Activated naive CD8-positive, alpha-beta T cell (primary cell): Measurements from ENCODE around the gene CD19.
"Not testable (repeated sequence)": the region's sequence is repeated elsewhere in the genome, so short reads cannot be mapped to it uniquely, and the experiment has no call there.

Experiments used
- H3K27ac Mint-ChIP-seq: one replicate; pipeline ENCODE4 v1.8.0; 2021; ENCODE audit warnings: mixed read lengths
- H3K27me3 Mint-ChIP-seq: one replicate; pipeline ENCODE4 v1.8.0; 2021; ENCODE audit warnings: mixed read lengths
- H3K36me3 Mint-ChIP-seq: one replicate; pipeline ENCODE4 v1.8.0; 2021; ENCODE audit warnings: mixed read lengths
- H3K4me1 Mint-ChIP-seq: one replicate; pipeline ENCODE4 v1.8.0; 2021; ENCODE audit warnings: low read depth, mixed read lengths
- H3K4me3 Mint-ChIP-seq: one replicate; pipeline ENCODE4 v1.8.0; 2021; ENCODE audit warnings: mild to moderate bottlenecking, mixed read lengths
- H3K9me3 Mint-ChIP-seq: one replicate; pipeline ENCODE4 v1.8.0; 2021; ENCODE audit warnings: low read depth, mixed read lengths

Gene CD19

GRCh38 chr16:28975158-28975599 lies 43.4 kb downstream of the CD19 start:
- peak overlapping the region; percentile 94 for H3K4me3 Mint-ChIP-seq
- H3K27ac Mint-ChIP-seq, result peak overlapping the region; percentile 88
- H3K36me3 Mint-ChIP-seq, result peaks cover 5% of the 10 kb centered on the region
- peaks cover 31% of the 10 kb centered on the region for H3K4me1 Mint-ChIP-seq
- no peaks in the 10 kb centered on the region for H3K27me3 Mint-ChIP-seq
- no peaks in the 10 kb centered on the region for H3K9me3 Mint-ChIP-seq

- H3K4me1 Mint-ChIP-seq, result peaks cover 31% of the 10 kb centered on the region
- H3K9me3 Mint-ChIP-seq, result no peaks in the 10 kb centered on the region
- H3K27ac Mint-ChIP-seq, result no peak overlapping the region
- H3K36me3 Mint-ChIP-seq, result peaks cover 11% of the 10 kb centered on the region
- H3K27me3 Mint-ChIP-seq, result no peaks in the 10 kb centered on the region
- H3K4me3 Mint-ChIP-seq, result peak overlapping the region; percentile 17
Measured at GRCh38 chr16:28977703-28978662, 46.2 kb downstream of the CD19 start.

DNA sequence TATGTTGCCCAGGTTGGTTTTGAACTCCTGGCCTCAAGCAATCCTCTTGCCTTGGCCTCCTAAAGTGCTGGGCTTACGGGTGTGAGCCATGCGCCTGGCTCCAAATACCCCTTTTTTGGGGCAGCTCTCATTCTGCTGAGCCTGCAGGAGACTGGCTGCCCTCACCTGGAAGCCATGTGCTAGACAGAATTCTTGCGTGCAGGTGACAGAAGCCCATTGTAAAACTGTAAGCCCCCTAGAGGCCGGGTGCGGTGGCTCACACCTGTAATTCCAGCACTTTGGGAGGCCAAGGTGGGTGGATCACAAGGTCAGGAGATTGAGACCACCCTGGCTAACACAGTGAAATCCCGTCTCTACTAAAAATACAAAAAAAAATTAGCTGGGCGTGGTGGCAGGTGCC lies 48.6 kb downstream of the CD19 start:
- not testable (repeated sequence) for H3K27ac Mint-ChIP-seq, H3K27me3 Mint-ChIP-seq, H3K4me3 Mint-ChIP-seq, H3K9me3 Mint-ChIP-seq
- Mint-ChIP-seq H3K36me3 (peaks cover 19% of the 10 kb centered on the region), H3K4me1 (peaks cover 42% of the 10 kb centered on the region)

DNA sequence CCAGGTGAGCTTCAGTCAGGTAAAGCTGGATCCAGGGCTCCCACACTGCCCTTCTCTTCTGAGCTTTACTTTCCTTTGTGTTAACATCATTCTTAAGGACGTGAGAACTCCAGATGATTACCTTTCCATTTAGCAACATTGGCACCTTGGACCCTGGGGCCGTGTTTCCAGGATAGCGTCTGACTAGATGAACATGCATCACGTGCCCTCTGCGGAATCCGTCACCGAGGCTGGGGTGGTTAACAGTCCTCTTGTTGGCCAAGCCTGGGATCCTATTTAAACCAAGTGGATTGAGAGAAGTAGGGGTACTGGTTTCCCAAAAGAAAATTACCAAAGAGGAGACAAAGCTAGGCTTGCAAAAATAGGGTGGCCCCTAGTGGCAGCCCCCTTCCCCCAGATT lies 49.2 kb downstream of the CD19 start:
- Mint-ChIP-seq H3K36me3 (peaks cover 19% of the 10 kb centered on the region), H3K27ac (no peak overlapping the region), H3K27me3 (no peaks in the 10 kb centered on the region), H3K4me3 (no peak overlapping the region), H3K9me3 (no peaks in the 10 kb centered on the region), H3K4me1 (peaks cover 36% of the 10 kb centered on the region)

- Mint-ChIP-seq H3K27ac (no peak overlapping the region), H3K4me3 (no peak overlapping the region), H3K9me3 (no peaks in the 10 kb centered on the region), H3K36me3 (peaks cover 19% of the 10 kb centered on the region), H3K4me1 (peaks cover 31% of the 10 kb centered on the region), H3K27me3 (no peaks in the 10 kb centered on the region)
Measured at GRCh38 chr16:28981517-28981916, 49.7 kb downstream of the CD19 start.

DNA sequence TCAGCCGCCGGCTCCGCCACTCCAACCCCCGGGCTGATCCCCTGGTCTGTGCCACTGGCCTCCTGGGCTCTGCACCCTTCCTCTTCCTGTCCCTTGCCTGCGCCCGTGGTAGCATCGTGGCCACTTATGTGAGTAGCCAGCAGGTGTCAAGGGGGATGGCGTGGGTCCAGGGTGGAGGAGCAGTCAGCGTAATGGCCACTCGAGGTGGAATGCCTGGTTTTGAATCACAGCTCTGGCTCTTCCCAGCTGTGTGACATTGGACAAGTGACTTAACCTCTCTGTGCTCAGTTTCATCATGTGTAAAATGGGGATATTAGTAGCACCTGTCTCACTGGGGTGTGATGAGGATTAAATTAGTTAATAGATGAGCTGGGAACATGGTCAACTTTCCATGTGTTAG lies 50.6 kb downstream of the CD19 start:
- H3K27ac Mint-ChIP-seq, result no peak overlapping the region
- peaks cover 22% of the 10 kb centered on the region for H3K36me3 Mint-ChIP-seq
- H3K9me3 Mint-ChIP-seq, result no peaks in the 10 kb centered on the region
- H3K27me3 Mint-ChIP-seq, result no peaks in the 10 kb centered on the region
- H3K4me1 Mint-ChIP-seq, result peaks cover 29% of the 10 kb centered on the region
- H3K4me3 Mint-ChIP-seq, result peak overlapping the region; percentile 7

DNA sequence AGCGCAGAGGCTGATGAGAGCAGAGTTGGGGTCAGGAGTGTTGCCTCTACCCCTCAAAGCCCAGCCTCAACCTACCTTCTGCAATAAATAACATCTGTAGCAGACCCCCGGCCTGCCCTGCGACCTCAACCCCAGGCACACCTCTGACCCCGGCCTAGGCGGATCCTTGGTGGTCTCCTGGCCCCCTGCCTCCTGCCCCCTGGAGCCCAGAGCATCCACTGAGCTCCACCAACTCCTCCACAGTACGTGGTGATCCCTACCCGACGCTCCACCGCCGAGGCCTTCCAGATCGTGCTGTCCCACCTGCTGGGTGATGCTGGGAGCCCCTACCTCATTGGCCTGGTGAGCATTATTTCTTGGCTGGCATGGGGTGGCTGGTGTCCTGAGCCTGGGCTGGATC lies 51.2 kb downstream of the CD19 start:
- Mint-ChIP-seq H3K27me3 (no peaks in the 10 kb centered on the region), H3K4me3 (peak overlapping the region; percentile 84), H3K9me3 (no peaks in the 10 kb centered on the region), H3K36me3 (peaks cover 25% of the 10 kb centered on the region), H3K27ac (peak overlapping the region; percentile 89), H3K4me1 (peaks cover 29% of the 10 kb centered on the region)

GRCh38 chr16:28983644-28984043 lies 51.9 kb downstream of the CD19 start:
- peaks cover 25% of the 10 kb centered on the region for H3K36me3 Mint-ChIP-seq

DNA sequence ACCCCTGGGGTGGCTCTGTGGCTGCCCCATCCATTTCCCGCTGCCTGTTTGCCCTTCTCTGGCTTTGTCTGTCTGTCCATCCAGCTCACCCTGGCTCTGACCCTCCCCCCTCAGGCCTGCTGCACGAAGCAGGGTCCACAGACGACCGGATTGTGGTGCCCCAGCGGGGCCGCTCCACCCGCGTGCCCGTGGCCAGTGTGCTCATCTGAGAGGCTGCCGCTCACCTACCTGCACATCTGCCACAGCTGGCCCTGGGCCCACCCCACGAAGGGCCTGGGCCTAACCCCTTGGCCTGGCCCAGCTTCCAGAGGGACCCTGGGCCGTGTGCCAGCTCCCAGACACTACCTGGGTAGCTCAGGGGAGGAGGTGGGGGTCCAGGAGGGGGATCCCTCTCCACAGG lies 52.3 kb downstream of the CD19 start:
- Mint-ChIP-seq H3K36me3 (peaks cover 25% of the 10 kb centered on the region), H3K9me3 (no peaks in the 10 kb centered on the region), H3K4me3 (peak overlapping the region; percentile 84), H3K27me3 (no peaks in the 10 kb centered on the region), H3K4me1 (peaks cover 30% of the 10 kb centered on the region), H3K27ac (peak overlapping the region; percentile 89)

More at GRCh38 chr16:28983644-28984043, 51.9 kb downstream of the CD19 start:
- peak overlapping the region; percentile 89 for H3K27ac Mint-ChIP-seq
- no peaks in the 10 kb centered on the region for H3K27me3 Mint-ChIP-seq
- peaks cover 26% of the 10 kb centered on the region for H3K4me1 Mint-ChIP-seq
- peak overlapping the region; percentile 84 for H3K4me3 Mint-ChIP-seq
- no peaks in the 10 kb centered on the region for H3K9me3 Mint-ChIP-seq

DNA sequence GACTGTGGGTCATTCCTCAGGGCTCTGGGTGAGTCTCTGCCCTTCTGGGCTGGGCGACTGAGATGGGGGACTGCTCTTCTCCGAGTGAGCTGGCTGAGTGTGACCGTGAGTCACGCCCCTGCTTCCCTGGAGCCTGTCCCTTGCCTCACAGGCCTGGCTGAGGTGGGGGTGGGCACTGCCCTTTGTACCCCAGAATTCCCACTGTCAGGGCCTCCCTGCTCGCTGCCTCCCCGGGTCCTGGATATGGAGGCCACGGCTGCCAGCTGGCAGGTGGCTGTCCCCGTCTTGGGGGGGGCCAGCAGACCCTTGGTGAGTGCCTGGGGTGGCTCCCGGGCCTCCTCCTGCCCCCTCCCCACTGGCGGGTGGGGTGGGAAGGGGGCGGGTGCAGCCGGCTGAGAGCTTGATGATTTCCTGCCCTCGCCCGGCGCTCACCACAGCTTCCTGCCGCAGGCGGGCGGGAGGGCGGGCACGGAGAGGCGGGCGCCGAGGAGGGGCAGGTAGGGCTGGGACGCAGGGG lies 52.9 kb downstream of the CD19 start, which contains the start of gene LAT:
TSS of gene LAT (plus strand) at position 434 of the 517 bp plus-strand sequence. CDS start 366 bp downstream, outside the sequence.
- H3K36me3 Mint-ChIP-seq, result peaks cover 25% of the 10 kb centered on the region
- no peaks in the 10 kb centered on the region for H3K9me3 Mint-ChIP-seq
- peaks cover 36% of the 10 kb centered on the region for H3K4me1 Mint-ChIP-seq

GRCh38 chr16:28985211-28986041 lies 53.7 kb downstream of the CD19 start:
- Mint-ChIP-seq H3K27ac (peak overlapping the region; percentile 98), H3K4me1 (peaks cover 42% of the 10 kb centered on the region), H3K9me3 (no peaks in the 10 kb centered on the region), H3K27me3 (no peaks in the 10 kb centered on the region), H3K4me3 (peak overlapping the region; percentile 89), H3K36me3 (peaks cover 30% of the 10 kb centered on the region)

More for the DNA sequence above, 52.9 kb downstream of the CD19 start, which contains the start of gene LAT:
- H3K27me3 Mint-ChIP-seq, result no peaks in the 10 kb centered on the region
- H3K4me3 Mint-ChIP-seq, result peak within 1 kb of the TSS; percentile 89
- H3K27ac Mint-ChIP-seq, result peak within 1 kb of the TSS; percentile 98

DNA sequence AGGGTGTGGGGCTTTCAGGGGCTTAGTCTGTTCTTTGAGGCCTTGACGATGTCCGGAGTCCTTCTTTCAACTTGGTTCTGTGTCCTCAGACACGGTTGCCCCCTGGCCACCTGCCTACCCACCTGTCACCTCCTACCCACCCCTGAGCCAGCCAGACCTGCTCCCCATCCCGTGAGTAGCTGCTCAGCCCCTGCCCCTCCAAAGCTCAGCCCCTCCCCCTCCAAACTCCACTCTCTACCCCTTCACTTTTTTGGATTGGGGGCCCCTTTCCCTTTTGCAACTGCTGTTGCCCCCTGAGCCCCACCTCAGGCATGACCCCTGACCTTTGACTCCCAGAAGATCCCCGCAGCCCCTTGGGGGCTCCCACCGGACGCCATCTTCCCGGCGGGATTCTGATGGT lies 54.3 kb downstream of the CD19 start:
- no peaks in the 10 kb centered on the region for H3K27me3 Mint-ChIP-seq
- peak overlapping the region; percentile 98 for H3K27ac Mint-ChIP-seq
- peak overlapping the region; percentile 89 for H3K4me3 Mint-ChIP-seq
- H3K9me3 Mint-ChIP-seq, result no peaks in the 10 kb centered on the region
- H3K36me3 Mint-ChIP-seq, result peaks cover 33% of the 10 kb centered on the region
- H3K4me1 Mint-ChIP-seq, result peaks cover 48% of the 10 kb centered on the region

GRCh38 chr16:28986492-28986891 lies 54.7 kb downstream of the CD19 start:
- Mint-ChIP-seq H3K36me3 (peaks cover 33% of the 10 kb centered on the region), H3K4me3 (peak overlapping the region; percentile 89)

GRCh38 chr16:28987170-28987853 lies 55.5 kb downstream of the CD19 start:
- Mint-ChIP-seq H3K4me1 (peaks cover 57% of the 10 kb centered on the region), H3K4me3 (peak overlapping the region; percentile 89)

More at GRCh38 chr16:28986492-28986891, 54.7 kb downstream of the CD19 start:
- peak overlapping the region; percentile 98 for H3K27ac Mint-ChIP-seq
- peaks cover 52% of the 10 kb centered on the region for H3K4me1 Mint-ChIP-seq
- H3K27me3 Mint-ChIP-seq, result no peaks in the 10 kb centered on the region
- no peaks in the 10 kb centered on the region for H3K9me3 Mint-ChIP-seq

More at GRCh38 chr16:28987170-28987853, 55.5 kb downstream of the CD19 start:
- H3K27me3 Mint-ChIP-seq, result no peaks in the 10 kb centered on the region
- H3K27ac Mint-ChIP-seq, result peak overlapping the region; percentile 98
- H3K36me3 Mint-ChIP-seq, result peaks cover 28% of the 10 kb centered on the region
- H3K9me3 Mint-ChIP-seq, result no peaks in the 10 kb centered on the region
